H1 (cell line): ENCODE data around the gene MYBPH. TPM values are rescaled to one million over a fixed set of nuclear protein-coding genes. Genes with fewer than 3 reads are reported as not detected.

Experiments
- EP300 ChIP-seq, 2 experiments: IDR thresholded peaks; 1 replicate in 1 of 2; 2 replicates in 1 of 2; pipeline ENCODE4 v1.6.1; 2011 to 2012; ENCODE audit warnings: low read depth in 2 of 2, low read length in 2 of 2, mild to moderate bottlenecking in 2 of 2, borderline replicate concordance in 1 of 2, inconsistent platforms in 1 of 2, moderate library complexity in 1 of 2
- RFX5 ChIP-seq: IDR thresholded peaks from 2 replicates; pipeline ENCODE4 v1.6.1; 2011; ENCODE audit warnings: low read depth, low read length, improper control_type of control experiment, borderline replicate concordance
- polyA plus RNA-seq, 7 experiments: library from polyadenylated mRNA; depleted of rRNA in 3 of 7; stranded (reverse) in 5 of 7; unstranded in 2 of 7; fragments of >200 nt in 5 of 7; fragments of 200-250 nt in 2 of 7; gene quantifications; 1 replicate in 5 of 7; 2 replicates in 1 of 7; 4 replicates in 1 of 7; pipeline versions ENCODE4 v1.2.1 to v1.2.3, GENCODE V29; 2011 to 2013; ENCODE audit warnings: missing spikeins in 2 of 7, mixed read lengths in 2 of 7
- total RNA-seq: library from RNA; stranded (reverse); fragmentation: NEBNext Ultra II Directional; extraction: Animal tissue kit (Norgen Biotek cat#: 25700); gene quantifications from 2 replicates; pipeline ENCODE4 v1.2.1, GENCODE V29; 2021
- TF ChIP-seq, protein P1 (sequence below): fragments of 300-600 bp; sonication (generic); IDR thresholded peaks from 2 replicates; pipeline ENCODE4 v1.7.1; 2012; ENCODE audit warnings: low read length, moderate library complexity, mild to moderate bottlenecking, inconsistent platforms; ENCODE audit not compliant: insufficient replicate concordance

The MYBPH gene
- total and polyA plus RNA-seq, 2 of the 8 experiments (the other 6 are each of a cell fraction or from before 2014, with no cell fraction given), result not detected

DNA sequence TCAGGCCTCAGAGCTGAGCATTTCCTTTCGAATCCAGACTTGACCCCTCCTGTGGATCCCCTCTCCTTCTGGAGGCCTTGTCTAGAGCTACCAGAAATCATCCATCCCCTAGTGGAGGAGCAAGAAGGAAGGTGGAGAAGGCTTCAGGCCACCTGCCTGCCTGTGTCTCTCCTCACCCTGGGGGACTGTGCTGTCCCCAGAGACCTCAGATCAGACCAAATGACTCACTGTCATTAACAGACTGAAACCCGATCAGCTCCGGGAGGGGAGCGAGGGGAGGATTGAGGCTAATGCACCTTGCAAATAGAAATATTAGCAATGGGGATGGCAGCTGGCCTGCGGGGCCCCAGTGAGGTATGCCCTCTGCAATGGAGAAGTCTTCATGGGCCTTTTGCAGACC lies 2.1 kb downstream of the MYBPH start (continued):
- TF ChIP-seq, protein P1, sequence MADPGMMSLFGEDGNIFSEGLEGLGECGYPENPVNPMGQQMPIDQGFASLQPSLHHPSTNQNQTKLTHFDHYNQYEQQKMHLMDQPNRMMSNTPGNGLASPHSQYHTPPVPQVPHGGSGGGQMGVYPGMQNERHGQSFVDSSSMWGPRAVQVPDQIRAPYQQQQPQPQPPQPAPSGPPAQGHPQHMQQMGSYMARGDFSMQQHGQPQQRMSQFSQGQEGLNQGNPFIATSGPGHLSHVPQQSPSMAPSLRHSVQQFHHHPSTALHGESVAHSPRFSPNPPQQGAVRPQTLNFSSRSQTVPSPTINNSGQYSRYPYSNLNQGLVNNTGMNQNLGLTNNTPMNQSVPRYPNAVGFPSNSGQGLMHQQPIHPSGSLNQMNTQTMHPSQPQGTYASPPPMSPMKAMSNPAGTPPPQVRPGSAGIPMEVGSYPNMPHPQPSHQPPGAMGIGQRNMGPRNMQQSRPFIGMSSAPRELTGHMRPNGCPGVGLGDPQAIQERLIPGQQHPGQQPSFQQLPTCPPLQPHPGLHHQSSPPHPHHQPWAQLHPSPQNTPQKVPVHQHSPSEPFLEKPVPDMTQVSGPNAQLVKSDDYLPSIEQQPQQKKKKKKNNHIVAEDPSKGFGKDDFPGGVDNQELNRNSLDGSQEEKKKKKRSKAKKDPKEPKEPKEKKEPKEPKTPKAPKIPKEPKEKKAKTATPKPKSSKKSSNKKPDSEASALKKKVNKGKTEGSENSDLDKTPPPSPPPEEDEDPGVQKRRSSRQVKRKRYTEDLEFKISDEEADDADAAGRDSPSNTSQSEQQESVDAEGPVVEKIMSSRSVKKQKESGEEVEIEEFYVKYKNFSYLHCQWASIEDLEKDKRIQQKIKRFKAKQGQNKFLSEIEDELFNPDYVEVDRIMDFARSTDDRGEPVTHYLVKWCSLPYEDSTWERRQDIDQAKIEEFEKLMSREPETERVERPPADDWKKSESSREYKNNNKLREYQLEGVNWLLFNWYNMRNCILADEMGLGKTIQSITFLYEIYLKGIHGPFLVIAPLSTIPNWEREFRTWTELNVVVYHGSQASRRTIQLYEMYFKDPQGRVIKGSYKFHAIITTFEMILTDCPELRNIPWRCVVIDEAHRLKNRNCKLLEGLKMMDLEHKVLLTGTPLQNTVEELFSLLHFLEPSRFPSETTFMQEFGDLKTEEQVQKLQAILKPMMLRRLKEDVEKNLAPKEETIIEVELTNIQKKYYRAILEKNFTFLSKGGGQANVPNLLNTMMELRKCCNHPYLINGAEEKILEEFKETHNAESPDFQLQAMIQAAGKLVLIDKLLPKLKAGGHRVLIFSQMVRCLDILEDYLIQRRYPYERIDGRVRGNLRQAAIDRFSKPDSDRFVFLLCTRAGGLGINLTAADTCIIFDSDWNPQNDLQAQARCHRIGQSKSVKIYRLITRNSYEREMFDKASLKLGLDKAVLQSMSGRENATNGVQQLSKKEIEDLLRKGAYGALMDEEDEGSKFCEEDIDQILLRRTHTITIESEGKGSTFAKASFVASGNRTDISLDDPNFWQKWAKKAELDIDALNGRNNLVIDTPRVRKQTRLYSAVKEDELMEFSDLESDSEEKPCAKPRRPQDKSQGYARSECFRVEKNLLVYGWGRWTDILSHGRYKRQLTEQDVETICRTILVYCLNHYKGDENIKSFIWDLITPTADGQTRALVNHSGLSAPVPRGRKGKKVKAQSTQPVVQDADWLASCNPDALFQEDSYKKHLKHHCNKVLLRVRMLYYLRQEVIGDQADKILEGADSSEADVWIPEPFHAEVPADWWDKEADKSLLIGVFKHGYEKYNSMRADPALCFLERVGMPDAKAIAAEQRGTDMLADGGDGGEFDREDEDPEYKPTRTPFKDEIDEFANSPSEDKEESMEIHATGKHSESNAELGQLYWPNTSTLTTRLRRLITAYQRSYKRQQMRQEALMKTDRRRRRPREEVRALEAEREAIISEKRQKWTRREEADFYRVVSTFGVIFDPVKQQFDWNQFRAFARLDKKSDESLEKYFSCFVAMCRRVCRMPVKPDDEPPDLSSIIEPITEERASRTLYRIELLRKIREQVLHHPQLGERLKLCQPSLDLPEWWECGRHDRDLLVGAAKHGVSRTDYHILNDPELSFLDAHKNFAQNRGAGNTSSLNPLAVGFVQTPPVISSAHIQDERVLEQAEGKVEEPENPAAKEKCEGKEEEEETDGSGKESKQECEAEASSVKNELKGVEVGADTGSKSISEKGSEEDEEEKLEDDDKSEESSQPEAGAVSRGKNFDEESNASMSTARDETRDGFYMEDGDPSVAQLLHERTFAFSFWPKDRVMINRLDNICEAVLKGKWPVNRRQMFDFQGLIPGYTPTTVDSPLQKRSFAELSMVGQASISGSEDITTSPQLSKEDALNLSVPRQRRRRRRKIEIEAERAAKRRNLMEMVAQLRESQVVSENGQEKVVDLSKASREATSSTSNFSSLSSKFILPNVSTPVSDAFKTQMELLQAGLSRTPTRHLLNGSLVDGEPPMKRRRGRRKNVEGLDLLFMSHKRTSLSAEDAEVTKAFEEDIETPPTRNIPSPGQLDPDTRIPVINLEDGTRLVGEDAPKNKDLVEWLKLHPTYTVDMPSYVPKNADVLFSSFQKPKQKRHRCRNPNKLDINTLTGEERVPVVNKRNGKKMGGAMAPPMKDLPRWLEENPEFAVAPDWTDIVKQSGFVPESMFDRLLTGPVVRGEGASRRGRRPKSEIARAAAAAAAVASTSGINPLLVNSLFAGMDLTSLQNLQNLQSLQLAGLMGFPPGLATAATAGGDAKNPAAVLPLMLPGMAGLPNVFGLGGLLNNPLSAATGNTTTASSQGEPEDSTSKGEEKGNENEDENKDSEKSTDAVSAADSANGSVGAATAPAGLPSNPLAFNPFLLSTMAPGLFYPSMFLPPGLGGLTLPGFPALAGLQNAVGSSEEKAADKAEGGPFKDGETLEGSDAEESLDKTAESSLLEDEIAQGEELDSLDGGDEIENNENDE, result no peak
- TF ChIP-seq RFX5 (no peak), EP300 (IDR thresholded peaks at IDR 0.05; ENCODE audit: borderline replicate concordance in 1 of 2, low read depth in 2 of 2, low read length in 2 of 2) (no peak)
